Measurements from ENCODE around the gene HIP1R. TPM values are rescaled to one million over a fixed set of nuclear protein-coding genes. Genes with fewer than 3 reads are reported as not detected.
"Not testable (repeated sequence)": the region's sequence is repeated elsewhere in the genome, so short reads cannot be mapped to it uniquely, and the experiment has no call there.

HIP1R gene
- total and polyA plus RNA-seq, 5 donors: 25.0 to 48.7 (median 34.9) TPM

DNA sequence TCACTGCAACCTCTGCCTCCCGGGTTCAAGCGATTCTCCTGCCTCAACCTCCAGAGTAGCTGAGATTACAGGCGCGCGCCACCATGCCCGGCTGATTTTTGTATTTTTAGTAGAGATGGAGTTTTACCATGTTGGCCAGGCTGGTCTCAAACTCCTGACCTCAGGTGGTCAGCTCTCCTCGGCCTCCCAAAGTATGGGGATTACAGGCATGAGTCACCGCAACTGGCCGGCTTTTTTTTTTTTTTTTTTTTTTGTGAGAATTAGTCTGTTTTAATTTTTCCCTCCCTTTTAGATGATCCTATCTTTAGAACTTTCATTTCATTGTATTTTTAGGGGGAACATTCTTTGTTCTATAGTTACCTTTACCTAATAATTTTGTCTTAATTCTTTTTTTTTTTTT is 30.3 kb upstream of the HIP1R start:
- 97% methylated on average over 9 of the region's 9 CpGs for WGBS
- not testable (repeated sequence) for H3K9me3 ChIP-seq (ENCODE audit: control insufficient read depth, low read length)

DNA sequence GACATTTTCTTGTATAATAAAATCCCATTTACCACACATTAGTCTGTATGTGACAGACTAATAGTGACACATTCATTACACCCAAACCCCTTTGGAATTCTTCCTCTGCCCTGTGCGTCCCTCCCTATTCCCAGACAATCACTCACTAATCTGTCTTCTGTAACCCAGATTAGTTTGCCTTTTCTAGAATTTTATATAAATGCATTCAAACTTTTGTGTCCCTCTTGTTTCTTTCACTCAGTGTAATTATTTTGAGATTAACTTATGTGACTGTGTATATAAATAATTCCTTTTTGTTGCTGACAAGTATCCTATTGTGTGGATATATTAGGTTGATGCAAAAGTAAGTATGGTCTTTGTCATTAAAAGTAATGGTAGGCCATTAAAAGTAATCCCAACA is 27.6 kb upstream of the HIP1R start:
- WGBS: 89% methylated on average over 1 of the region's 1 CpG
- H3K4me1 ChIP-seq (ENCODE audit: control insufficient read depth, insufficient read depth, low read length): no peaks in the 10 kb centered on the region
- no peak overlapping the region for H3K27ac ChIP-seq (ENCODE audit: low read length)
- DNase-seq (no peak), ATAC-seq (no peak)
- no peaks in the 10 kb centered on the region for H3K9me3 ChIP-seq (ENCODE audit: control insufficient read depth, low read length)
- no peak overlapping the region for H3K4me3 ChIP-seq (ENCODE audit: low read length)
- intact Hi-C loops (cut with DNase I): no loop called here
- no peaks in the 10 kb centered on the region for H3K27me3 ChIP-seq (ENCODE audit: control insufficient read depth, insufficient read depth)

More for the DNA sequence above, 30.3 kb upstream of the HIP1R start:
- intact Hi-C loops (cut with DNase I); ATAC-seq; H3K4me3 ChIP-seq (ENCODE audit: low read length); H3K27ac ChIP-seq (ENCODE audit: low read length); DNase-seq; H3K27me3 ChIP-seq (ENCODE audit: control insufficient read depth, insufficient read depth); H3K4me1 ChIP-seq (ENCODE audit: control insufficient read depth, insufficient read depth, low read length): not testable (repeated sequence)

DNA sequence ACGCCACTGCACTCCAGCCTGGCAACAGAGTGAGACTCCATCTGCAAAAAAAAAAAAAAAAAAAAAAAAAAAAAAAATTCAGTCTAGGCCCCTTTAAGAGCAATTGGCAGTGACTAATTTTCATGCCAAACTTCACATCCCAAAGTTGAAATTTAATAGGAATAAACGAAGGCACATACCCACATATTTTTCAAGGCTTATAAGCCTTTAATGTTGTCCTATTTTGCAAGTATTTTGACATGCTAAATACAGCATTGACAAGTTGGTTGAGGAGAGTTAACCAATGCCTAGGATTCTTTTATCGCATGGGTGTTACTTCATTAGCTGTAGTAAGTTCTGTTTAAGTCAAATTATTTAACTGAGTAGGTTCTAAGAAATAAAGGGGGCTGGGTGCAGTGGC is 23.5 kb upstream of the HIP1R start:
- ATAC-seq (no peak), DNase-seq (no peak)
- no peak overlapping the region for H3K27ac ChIP-seq (ENCODE audit: low read length)
- H3K4me3 ChIP-seq (ENCODE audit: low read length): no peak overlapping the region
- H3K27me3 ChIP-seq (ENCODE audit: control insufficient read depth, insufficient read depth): no peaks in the 10 kb centered on the region
- H3K4me1 ChIP-seq (ENCODE audit: control insufficient read depth, insufficient read depth, low read length): no peaks in the 10 kb centered on the region
- intact Hi-C loops (cut with DNase I): no loop called here
- H3K9me3 ChIP-seq (ENCODE audit: control insufficient read depth, low read length): no peaks in the 10 kb centered on the region
- 70% methylated on average over 3 of the region's 3 CpGs for WGBS

DNA sequence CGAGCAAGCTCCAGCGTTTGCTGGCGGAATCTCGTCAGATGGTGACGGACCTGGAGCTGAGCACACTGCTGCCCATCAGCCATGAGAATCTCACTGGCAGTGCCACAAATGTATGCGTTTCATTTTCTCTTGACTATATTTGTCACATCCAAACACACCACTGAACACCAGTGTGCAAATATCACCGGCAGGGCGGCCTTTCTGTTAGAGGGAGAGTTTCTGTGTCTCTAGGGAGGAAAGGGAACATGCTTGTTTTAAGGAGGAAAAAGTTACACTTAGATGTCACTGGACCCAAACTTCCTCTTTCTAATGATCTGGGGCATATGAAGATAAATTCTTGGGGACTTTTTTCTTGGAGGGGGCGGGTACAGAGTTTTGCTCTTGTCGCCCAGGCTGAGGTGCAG is 21.9 kb upstream of the HIP1R start:
- DNase-seq: no peak
- WGBS: 74% methylated on average over 10 of the region's 10 CpGs
- Histone ChIP-seq H3K9me3 (ENCODE audit: control insufficient read depth, low read length) (no peaks in the 10 kb centered on the region), H3K4me1 (ENCODE audit: control insufficient read depth, insufficient read depth, low read length) (no peaks in the 10 kb centered on the region), H3K27me3 (ENCODE audit: control insufficient read depth, insufficient read depth) (no peaks in the 10 kb centered on the region), H3K4me3 (ENCODE audit: low read length) (no peak overlapping the region), H3K27ac (ENCODE audit: low read length) (no peak overlapping the region)
- intact Hi-C loops (cut with DNase I): no loop called here
- ATAC-seq: no peak

DNA sequence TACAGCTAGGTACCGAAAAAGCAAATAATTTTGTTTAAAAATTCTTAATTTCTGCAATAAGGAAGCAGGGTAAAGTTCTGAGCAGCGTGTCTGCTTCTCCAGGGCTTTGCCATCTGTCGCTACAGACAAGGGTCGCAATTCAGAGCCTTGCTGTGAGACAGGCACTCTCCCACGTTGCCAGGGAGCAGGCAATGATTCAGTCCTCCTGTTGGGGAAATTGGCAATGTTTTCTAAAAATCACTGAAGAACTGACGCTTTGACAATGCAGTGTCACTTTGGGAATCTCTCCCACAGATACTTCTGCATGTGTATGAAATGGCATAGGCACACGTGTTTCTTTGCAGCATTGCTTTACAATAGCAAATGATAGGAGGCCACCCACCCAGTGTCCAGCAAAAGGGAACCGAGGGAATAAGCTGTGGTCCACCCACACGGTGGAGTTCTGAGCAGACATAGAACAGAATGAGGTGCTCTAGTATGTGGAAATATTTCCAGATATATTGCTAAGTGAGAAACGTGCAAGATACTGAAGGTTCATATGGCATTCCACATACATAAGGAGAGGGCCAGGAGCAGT is 16.0 kb upstream of the HIP1R start:
- Histone ChIP-seq H3K27ac (ENCODE audit: low read length) (no peak overlapping the region), H3K27me3 (ENCODE audit: control insufficient read depth, insufficient read depth) (no peaks in the 10 kb centered on the region), H3K4me1 (ENCODE audit: control insufficient read depth, insufficient read depth, low read length) (no peaks in the 10 kb centered on the region), H3K9me3 (ENCODE audit: control insufficient read depth, low read length) (no peaks in the 10 kb centered on the region), H3K4me3 (ENCODE audit: low read length) (no peak overlapping the region)
- intact Hi-C loops (cut with DNase I): no loop called here
- ATAC-seq: no peak
- no peak for DNase-seq
- 67% methylated on average over 10 of the region's 10 CpGs for WGBS

DNA sequence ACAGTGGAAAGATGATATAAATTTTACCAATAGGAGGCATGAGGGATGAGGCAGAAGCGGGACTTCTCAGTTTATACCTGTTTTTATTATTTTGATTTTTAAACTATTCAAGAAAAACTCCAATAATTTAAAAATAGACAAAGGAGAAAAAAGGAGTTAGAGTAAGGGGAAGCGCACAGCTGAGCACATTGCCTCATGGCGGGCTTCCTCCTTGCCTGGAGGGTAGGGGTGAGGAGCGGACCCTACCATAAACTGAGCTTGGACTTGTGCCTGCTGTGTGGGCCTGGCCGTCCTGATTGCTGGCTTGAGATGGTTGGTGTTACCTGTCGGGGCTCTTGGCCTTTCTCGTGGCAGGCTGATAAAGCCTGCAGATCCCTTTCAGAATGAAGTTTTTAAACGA is 15.1 kb upstream of the HIP1R start:
- Histone ChIP-seq H3K4me1 (ENCODE audit: control insufficient read depth, insufficient read depth, low read length) (no peaks in the 10 kb centered on the region), H3K27me3 (ENCODE audit: control insufficient read depth, insufficient read depth) (no peaks in the 10 kb centered on the region), H3K4me3 (ENCODE audit: low read length) (no peak overlapping the region), H3K9me3 (ENCODE audit: control insufficient read depth, low read length) (no peaks in the 10 kb centered on the region), H3K27ac (ENCODE audit: low read length) (no peak overlapping the region)
- DNase-seq (no peak), ATAC-seq (no peak)
- 84% methylated on average over 8 of the region's 8 CpGs for WGBS
- intact Hi-C loops (cut with DNase I): no loop called here

DNA sequence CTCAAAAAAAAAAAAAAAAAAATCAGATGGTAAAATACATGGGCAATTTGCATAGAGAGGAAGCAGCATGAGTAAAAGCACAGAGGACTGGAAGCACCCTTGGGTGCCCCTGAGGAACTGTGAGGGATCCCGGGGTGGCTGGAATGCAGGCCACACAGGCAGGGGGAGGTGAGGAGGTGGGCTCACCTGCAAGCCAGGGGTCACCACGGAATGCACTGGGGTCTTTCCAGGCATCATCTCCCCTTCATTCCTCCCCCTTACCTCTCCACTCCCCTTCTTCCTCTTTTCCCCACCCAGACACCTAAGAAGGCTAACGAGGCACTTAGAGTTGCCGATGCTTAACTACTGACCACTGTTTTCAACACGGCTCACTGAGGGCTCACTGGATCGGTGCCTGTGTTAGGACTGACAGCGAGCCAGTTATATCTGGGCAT is 14.4 kb upstream of the HIP1R start:
- no peaks in the 10 kb centered on the region for H3K27me3 ChIP-seq (ENCODE audit: control insufficient read depth, insufficient read depth)
- no peak for DNase-seq
- H3K4me3 ChIP-seq (ENCODE audit: low read length): no peak overlapping the region
- no peaks in the 10 kb centered on the region for H3K9me3 ChIP-seq (ENCODE audit: control insufficient read depth, low read length)
- WGBS: 59% methylated on average over 7 of the region's 7 CpGs
- intact Hi-C loops (cut with DNase I): no loop called here
- peak in 1 of 2 donors; percentile 50 for ATAC-seq
- H3K27ac ChIP-seq (ENCODE audit: low read length): no peak overlapping the region
- no peaks in the 10 kb centered on the region for H3K4me1 ChIP-seq (ENCODE audit: control insufficient read depth, insufficient read depth, low read length)

DNA sequence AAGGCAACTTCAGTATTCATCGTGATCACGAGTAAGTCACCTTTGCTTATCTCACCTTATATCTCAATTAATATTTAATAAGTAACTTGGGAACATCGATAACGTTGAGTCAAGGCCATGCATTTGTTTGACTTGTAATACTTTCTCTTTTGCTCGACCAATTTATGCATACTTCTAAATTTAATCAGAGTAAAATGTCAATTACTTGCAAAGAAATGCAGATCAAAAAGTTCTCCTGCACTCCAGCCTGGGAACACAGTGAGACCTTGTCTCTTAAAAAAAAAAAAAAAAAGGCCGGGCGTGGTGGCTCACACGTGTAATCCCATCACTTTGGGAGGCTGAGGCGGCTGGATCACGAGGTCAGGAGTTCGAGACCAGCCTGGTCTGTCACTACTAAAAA is 11.8 kb upstream of the HIP1R start:
- WGBS: 88% methylated on average over 11 of the region's 11 CpGs
- H3K27ac ChIP-seq (ENCODE audit: low read length): no peak overlapping the region
- no peaks in the 10 kb centered on the region for H3K9me3 ChIP-seq (ENCODE audit: control insufficient read depth, low read length)
- H3K4me1 ChIP-seq (ENCODE audit: control insufficient read depth, insufficient read depth, low read length): no peaks in the 10 kb centered on the region
- H3K27me3 ChIP-seq (ENCODE audit: control insufficient read depth, insufficient read depth): no peaks in the 10 kb centered on the region
- DNase-seq: no peak
- no peak for ATAC-seq
- intact Hi-C loops (cut with DNase I): no loop called here
- no peak overlapping the region for H3K4me3 ChIP-seq (ENCODE audit: low read length)

DNA sequence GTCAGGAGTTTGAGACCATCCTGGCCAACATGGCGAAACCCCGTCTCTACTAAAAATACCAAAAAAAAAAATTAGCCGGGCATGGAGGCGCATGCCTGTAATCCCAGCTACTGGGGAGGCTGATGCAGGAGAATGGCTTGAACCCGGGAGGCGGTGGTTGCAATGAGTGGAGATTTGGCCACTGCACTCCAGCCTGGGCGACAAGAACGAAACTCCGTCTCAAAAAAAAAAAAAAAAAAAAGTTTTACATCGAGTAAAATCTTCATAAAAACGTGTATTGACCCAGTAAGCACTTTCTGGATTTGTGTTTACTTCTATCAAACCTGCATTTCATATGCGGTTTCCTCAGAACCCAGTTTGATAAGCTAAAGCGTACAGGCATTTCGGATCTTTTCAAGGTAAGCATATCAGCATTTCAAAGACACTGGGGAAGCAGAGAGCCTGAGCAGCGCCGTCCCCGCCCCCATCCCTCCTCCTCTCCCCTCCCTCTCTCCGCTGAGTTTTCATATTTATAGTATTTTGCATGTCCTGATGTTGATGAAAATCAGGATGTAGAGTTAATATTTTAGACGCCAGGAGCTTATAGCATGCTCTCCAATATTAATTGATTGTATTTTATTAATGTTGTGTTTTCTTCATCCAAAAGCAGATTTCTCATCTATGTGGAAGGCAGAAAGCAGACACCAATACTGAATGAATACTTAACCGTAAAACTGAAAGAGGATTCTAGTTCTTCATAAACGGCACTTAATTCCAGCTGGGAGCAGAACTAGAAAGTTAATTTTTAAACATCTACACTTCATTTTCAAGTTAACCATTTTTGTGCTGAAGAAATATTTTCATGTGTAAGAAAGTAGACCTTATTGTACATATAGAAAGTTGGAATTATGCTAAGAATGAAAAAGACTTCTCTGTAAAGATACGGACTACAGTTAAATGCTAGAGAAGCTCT is 9.2 kb upstream of the HIP1R start:
- intact Hi-C loops (cut with DNase I): no loop called here
- Histone ChIP-seq H3K27ac (ENCODE audit: low read length) (no peak overlapping the region), H3K9me3 (ENCODE audit: control insufficient read depth, low read length) (no peaks in the 10 kb centered on the region), H3K4me1 (ENCODE audit: control insufficient read depth, insufficient read depth, low read length) (no peaks in the 10 kb centered on the region), H3K4me3 (ENCODE audit: low read length) (peak overlapping the region; percentile 21), H3K27me3 (ENCODE audit: control insufficient read depth, insufficient read depth) (no peaks in the 10 kb centered on the region)
- ATAC-seq: peak in 1 of 2 donors; percentile 38
- 23% methylated on average over 22 of the region's 22 CpGs for WGBS
- no peak for DNase-seq

DNA sequence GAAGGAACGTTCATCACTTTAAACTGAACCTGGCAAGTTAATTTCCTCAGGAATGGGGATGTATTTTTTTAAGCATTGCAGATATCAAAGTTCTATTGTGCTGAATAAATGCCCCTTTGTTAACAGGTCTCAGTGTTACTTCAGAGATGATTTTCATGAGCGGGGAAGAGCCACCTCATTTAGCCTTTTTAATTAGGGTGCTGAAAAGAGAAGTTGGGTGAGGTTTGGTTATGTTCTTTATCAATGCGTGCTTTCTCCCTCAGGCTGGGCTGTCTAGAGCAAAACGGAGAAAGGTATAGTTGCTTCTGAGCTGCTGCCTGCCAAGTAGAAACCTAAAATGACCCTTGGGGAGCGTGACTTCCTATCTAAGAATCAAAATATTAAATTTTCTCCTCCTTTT is 8.0 kb upstream of the HIP1R start:
- no peak overlapping the region for H3K27ac ChIP-seq (ENCODE audit: low read length)
- H3K4me3 ChIP-seq (ENCODE audit: low read length): peak overlapping the region; percentile 20
- 41% methylated on average over 5 of the region's 5 CpGs for WGBS
- intact Hi-C loops (cut with DNase I): no loop called here
- no peak for DNase-seq
- ATAC-seq: no peak
- H3K9me3 ChIP-seq (ENCODE audit: control insufficient read depth, low read length): no peaks in the 10 kb centered on the region
- no peaks in the 10 kb centered on the region for H3K4me1 ChIP-seq (ENCODE audit: control insufficient read depth, insufficient read depth, low read length)
- no peaks in the 10 kb centered on the region for H3K27me3 ChIP-seq (ENCODE audit: control insufficient read depth, insufficient read depth)

DNA sequence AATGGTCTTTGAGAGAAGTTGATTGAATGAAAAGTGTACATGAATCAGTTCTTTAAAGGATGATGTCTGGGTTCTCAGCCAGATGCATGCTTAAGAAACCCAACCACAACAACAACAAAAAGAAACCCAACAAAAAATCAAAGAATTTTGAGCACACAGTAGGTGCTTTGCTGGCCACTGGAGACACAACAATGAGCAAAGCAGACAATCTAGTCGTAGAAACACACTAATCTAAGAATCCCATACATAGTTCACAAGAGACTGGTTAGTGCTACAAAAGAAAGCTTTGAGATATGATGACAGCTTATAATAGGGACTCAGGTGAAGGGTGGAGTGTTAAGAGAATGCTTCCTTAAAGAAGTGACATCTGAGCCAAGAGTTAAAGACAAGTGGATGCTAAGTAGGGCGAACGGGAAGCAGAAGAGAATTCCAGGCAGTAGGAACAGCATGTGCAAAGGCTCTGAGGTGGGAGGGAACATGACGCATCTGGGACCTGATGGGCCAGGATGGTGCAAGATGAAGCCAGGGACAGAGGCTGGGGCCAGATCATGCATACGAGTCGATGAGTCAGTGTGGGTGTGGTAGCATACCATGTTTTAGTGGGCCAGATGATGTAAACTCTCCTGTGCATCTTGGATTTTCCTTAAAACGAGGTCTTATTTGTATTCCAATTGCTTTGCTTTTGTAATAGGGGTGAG is 4.6 kb upstream of the HIP1R start:
- WGBS: 69% methylated on average over 7 of the region's 7 CpGs
- Histone ChIP-seq H3K9me3 (ENCODE audit: control insufficient read depth, low read length) (no peaks in the 10 kb centered on the region), H3K27me3 (ENCODE audit: control insufficient read depth, insufficient read depth) (no peaks in the 10 kb centered on the region), H3K4me1 (ENCODE audit: control insufficient read depth, insufficient read depth, low read length) (no peaks in the 10 kb centered on the region), H3K27ac (ENCODE audit: low read length) (no peak overlapping the region), H3K4me3 (ENCODE audit: low read length) (no peak overlapping the region)
- ATAC-seq: no peak
- intact Hi-C loops (cut with DNase I): no loop called here
- DNase-seq: no peak
